Peyer's patch (tissue), 4 donors: ENCODE results near the gene SLC25A38. TPM values are rescaled to one million over a fixed set of nuclear protein-coding genes. Genes with fewer than 3 reads are reported as not detected.
"Not testable (repeated sequence)": the region's sequence is repeated elsewhere in the genome, so short reads cannot be mapped to it uniquely, and the experiment has no call there.

ENCODE experiments used
- DNase-seq, 3 donors: peaks; one replicate each; pipeline ENCODE4 v3.0.0-alpha.2; 2017 to 2019
- H3K27ac ChIP-seq, 4 donors: fragments of 200-600 bp; sonication (generic); one replicate each; pipeline ENCODE4 v1.5.1; 2016 to 2019
- H3K27me3 ChIP-seq, 2 donors: fragments of 200-600 bp; sonication (generic); one replicate each; pipeline ENCODE4 v1.5.1; 2019
- H3K36me3 ChIP-seq, 3 donors: fragments of 200-600 bp; sonication (generic); one replicate each; pipeline ENCODE4 v1.5.1; 2016 to 2019
- H3K4me1 ChIP-seq, 4 donors: fragments of 200-600 bp; sonication (generic); one replicate each; pipeline ENCODE4 v1.5.1; 2016 to 2019
- H3K4me3 ChIP-seq, 4 donors: fragments of 200-600 bp; sonication (generic); 1 replicate in 3 of 4; 2 replicates in 1 of 4; pipeline ENCODE4 v1.5.1; 2016 to 2019; ENCODE audit warnings: mild to moderate bottlenecking in 1 of 4
- H3K9me3 ChIP-seq, 4 donors: fragments of 200-600 bp; sonication (generic); one replicate each; pipeline ENCODE4 v1.5.1; 2016 to 2019; ENCODE audit warnings: mild to moderate bottlenecking in 1 of 4
- POLR2A ChIP-seq, 2 donors: fragments of 450-650 bp; IDR thresholded peaks; one replicate each; pipeline ENCODE4 v1.5.1; 2017; ENCODE audit warnings: antibody characterized with exemption in 2 of 2, mild to moderate bottlenecking in 2 of 2, moderate library complexity in 2 of 2
- total RNA-seq, 4 donors: library from RNA; depleted of rRNA; stranded (reverse); fragments of >200 nt; gene quantifications; one replicate each; pipeline ENCODE4 v1.1.0, GENCODE V29; 2016
- TF ChIP-seq, protein P1 (sequence below), 6 experiments: fragments of 450-650 bp in 4 of 6; fragments of 200-600 bp in 2 of 6; sonication (generic) in 1 of 6; IDR thresholded peaks; one replicate each; pipeline ENCODE4 v1.5.1; 2017 to 2019; ENCODE audit warnings: antibody characterized with exemption in 6 of 6, mild to moderate bottlenecking in 3 of 6, moderate library complexity in 1 of 6

Gene SLC25A38
- total RNA-seq, 4 donors from 2014 or later = 15.8 to 35.5 (median 28.4) TPM

DNA sequence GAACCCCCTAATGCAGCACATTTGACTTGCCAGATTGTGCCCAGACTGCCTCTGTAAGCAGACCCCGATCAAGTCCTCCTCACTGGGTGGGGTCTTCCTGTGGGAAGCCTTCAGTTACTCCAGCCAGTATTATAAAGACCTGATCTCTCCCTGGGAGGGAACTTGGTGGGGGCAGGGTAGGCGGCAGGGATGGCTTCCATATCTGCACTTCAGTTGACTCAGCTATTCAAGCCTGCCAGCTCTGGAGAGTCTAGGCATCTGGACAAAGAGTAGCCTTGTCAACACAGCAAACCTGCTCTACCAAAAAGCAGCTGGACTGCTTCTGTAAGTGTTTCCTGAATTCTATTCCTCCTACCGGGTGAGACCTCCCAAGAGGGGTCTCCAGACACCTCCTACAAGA lies 21.0 kb upstream of the SLC25A38 start:
- Histone ChIP-seq H3K27ac (no peak overlapping the region), H3K4me1 (no peaks in the 10 kb centered on the region), H3K4me3 (no peak overlapping the region), H3K27me3 (no peaks in the 10 kb centered on the region), H3K9me3 (no peaks in the 10 kb centered on the region), H3K36me3 (no peaks in the 10 kb centered on the region)
- no peak for TF ChIP-seq POLR2A (IDR thresholded peaks at IDR 0.05)
- TF ChIP-seq, protein P1, sequence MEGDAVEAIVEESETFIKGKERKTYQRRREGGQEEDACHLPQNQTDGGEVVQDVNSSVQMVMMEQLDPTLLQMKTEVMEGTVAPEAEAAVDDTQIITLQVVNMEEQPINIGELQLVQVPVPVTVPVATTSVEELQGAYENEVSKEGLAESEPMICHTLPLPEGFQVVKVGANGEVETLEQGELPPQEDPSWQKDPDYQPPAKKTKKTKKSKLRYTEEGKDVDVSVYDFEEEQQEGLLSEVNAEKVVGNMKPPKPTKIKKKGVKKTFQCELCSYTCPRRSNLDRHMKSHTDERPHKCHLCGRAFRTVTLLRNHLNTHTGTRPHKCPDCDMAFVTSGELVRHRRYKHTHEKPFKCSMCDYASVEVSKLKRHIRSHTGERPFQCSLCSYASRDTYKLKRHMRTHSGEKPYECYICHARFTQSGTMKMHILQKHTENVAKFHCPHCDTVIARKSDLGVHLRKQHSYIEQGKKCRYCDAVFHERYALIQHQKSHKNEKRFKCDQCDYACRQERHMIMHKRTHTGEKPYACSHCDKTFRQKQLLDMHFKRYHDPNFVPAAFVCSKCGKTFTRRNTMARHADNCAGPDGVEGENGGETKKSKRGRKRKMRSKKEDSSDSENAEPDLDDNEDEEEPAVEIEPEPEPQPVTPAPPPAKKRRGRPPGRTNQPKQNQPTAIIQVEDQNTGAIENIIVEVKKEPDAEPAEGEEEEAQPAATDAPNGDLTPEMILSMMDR (IDR thresholded peaks at IDR 0.05) = no peak
- no peak for DNase-seq

DNA sequence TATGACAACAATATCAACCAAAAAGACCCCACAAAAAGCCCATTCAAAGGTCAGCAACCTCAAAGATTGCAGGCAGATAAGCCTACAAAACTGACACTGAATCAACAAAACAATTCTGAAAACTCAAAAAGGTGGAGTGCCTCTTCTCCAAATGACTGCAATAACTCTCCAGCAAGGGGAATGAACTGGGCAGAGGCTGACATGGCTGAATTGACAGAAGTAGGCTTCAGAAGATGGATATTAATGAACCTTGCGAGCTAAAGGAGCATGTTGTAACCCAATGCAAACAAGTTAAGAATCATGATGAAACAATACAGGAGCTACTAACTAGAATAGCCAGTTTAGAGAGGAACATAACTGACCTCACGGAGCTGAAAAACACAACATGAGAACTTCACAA lies 20.4 kb upstream of the SLC25A38 start:
- Histone ChIP-seq H3K27me3 (no peaks in the 10 kb centered on the region), H3K4me3 (no peak overlapping the region), H3K36me3 (no peaks in the 10 kb centered on the region), H3K27ac (no peak overlapping the region), H3K9me3 (no peaks in the 10 kb centered on the region), H3K4me1 (no peaks in the 10 kb centered on the region)
- TF ChIP-seq, protein P1 (IDR thresholded peaks at IDR 0.05) = no peak
- no peak for TF ChIP-seq POLR2A (IDR thresholded peaks at IDR 0.05)
- DNase-seq = no peak

DNA sequence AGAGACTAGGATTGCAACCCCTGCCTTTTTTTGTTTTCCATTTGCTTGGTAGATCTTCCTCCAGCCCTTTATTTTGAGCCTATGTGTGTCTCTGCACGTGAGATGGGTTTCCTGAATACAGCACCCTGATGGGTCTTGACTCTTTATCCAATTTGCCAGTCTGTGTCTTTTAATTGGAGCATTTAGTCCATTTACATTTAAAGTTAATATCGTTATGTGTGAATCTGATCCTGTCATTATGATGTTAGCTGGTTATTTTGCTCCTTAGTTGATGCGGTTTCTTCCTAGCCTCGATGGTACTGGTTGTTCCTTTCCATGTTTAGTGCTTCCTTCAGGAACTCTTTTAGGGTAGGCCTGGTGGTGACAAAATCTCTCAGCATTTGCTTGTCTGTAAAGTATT lies 12.7 kb upstream of the SLC25A38 start:
- H3K27ac ChIP-seq, DNase-seq, H3K4me1 ChIP-seq, H3K36me3 ChIP-seq, H3K9me3 ChIP-seq, H3K27me3 ChIP-seq, H3K4me3 ChIP-seq: not testable (repeated sequence)

DNA sequence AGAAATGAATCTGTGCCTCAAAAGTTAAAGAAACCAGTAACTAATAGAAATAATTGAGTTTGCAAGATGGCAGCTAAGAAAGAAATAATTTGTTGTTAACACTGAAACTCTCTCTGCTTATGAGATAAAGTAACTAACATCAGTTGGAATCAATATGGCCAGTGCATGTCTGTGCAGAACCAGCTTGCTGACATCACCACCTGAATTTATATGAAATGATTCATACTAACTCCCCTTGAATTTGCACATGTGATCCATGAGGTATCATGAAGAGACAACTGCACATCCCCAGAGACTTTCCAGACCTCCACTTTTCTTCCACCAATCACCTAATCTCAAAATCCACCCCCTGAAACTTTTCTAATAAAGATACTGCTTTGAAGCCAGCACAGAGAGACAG lies 10.3 kb upstream of the SLC25A38 start:
- H3K4me3 ChIP-seq = no peak overlapping the region
- no peak for TF ChIP-seq POLR2A (IDR thresholded peaks at IDR 0.05)
- TF ChIP-seq, protein P1 (IDR thresholded peaks at IDR 0.05) = no peak
- H3K36me3 ChIP-seq = no peaks in the 10 kb centered on the region
- DNase-seq = no peak
- H3K27me3 ChIP-seq = no peaks in the 10 kb centered on the region
- H3K4me1 ChIP-seq = peaks cover 0 to 2% (median 0%) of the 10 kb centered on the region in 4 donors
- no peaks in the 10 kb centered on the region for H3K9me3 ChIP-seq
- H3K27ac ChIP-seq = no peak overlapping the region

DNA sequence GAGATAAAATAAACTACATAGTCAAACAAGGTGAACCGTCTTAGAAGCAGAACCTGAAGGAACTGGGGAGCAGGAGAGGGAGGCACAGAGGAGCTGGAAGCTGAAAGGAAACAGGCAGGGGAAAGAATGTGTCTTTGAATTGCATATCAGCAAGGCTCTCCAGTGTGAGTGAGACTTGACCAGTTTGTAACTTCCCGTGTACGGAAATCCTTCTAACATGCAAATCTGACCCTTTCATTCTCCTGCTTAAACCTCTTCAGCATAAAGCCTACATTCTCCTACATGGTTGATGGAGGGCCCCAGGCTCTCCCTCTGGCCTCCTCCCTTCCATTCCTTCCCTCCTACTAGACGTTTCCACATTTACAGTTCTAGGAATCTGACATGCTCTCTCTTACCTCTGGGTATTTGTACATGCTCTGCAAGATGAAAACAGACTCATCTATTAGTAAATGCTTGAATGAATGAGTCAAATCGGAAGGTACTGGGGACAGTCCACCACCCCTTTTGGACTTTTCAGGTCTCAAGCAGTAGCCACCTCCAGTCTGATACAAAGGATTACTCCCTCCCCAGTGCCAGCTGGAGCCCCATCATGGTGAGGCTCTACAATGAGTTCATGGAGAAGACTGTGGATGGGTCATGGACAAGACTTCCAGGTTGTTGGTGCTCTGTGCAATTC lies 6.1 kb upstream of the SLC25A38 start:
- Histone ChIP-seq H3K9me3 (no peaks in the 10 kb centered on the region), H3K36me3 (no peaks in the 10 kb centered on the region), H3K27me3 (no peaks in the 10 kb centered on the region), H3K4me3 (no peak overlapping the region), H3K27ac (no peak overlapping the region), H3K4me1 (peaks cover 0 to 5% (median 0%) of the 10 kb centered on the region in 4 donors)
- TF ChIP-seq POLR2A (IDR thresholded peaks at IDR 0.05) = no peak
- TF ChIP-seq, protein P1 (IDR thresholded peaks at IDR 0.05) = no peak
- DNase-seq = no peak

DNA sequence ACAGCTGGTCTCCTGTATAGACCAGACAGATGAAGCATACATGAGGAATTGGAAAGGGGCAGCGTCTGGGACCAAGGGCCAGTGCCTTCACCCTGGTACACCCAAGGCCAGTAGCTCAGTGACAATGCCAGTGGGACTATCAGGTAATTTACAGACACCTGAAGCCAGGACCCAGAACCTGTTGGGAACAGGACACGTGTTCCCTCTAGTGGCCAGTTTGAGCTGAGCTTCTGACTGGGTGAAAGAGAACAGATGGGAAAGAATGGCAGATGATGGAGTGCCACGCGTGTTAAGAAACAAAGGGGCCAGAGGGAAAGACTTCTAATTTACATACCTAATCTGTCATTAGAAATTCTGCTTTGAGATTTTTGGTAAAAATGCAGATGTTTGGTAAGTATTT lies 5.1 kb upstream of the SLC25A38 start:
- TF ChIP-seq POLR2A (IDR thresholded peaks at IDR 0.05) = no peak
- TF ChIP-seq, protein P1 (IDR thresholded peaks at IDR 0.05) = peak; percentile 40 to 86 (median 76)
- DNase-seq = peak in 2 of 3 donors; percentile 52 to 82
- Histone ChIP-seq H3K4me1 (peaks cover 0 to 11% (median 0%) of the 10 kb centered on the region in 4 donors), H3K36me3 (no peaks in the 10 kb centered on the region), H3K27me3 (no peaks in the 10 kb centered on the region), H3K9me3 (no peaks in the 10 kb centered on the region), H3K4me3 (no peak overlapping the region), H3K27ac (no peak overlapping the region)
